ENCODE data around the gene CPSF4.

DNA sequence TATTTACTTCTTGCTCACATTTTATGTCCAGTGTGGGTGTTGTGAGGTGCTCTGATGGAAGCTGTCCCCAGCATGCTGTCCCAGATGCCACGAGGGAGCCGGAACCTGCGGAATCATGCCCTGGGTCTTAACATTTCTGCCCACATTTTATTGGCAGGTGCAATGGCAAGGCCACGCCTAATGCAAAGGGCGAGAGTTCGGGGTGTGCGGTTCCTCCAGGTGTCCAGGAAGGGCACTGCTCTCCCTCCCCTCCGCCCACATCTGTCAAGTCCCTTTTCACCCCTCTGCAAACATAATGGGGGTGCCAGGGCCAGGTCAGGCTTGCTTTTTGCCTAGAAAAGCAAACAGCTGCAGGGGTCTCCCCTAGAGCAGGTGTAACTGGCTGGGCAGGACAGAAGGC, 46.7 kb upstream of the CPSF4 start:
- TF ChIP-seq RAD21 (IDR thresholded peaks at IDR 0.05; ENCODE audit: low read depth) (no peak), YY1 (IDR thresholded peaks at IDR 0.05; ENCODE audit: low read depth) (no peak), MAX (IDR thresholded peaks at IDR 0.05) (no peak), REST (IDR thresholded peaks at IDR 0.05; ENCODE audit: low read depth) (no peak), FOXM1 (IDR thresholded peaks at IDR 0.05; ENCODE audit: borderline replicate concordance, low read depth) (no peak), TEAD4 (IDR thresholded peaks at IDR 0.05) (no peak), TAF1 (IDR thresholded peaks at IDR 0.05; ENCODE audit: low read depth) (no peak), CREB1 (IDR thresholded peaks at IDR 0.05; ENCODE audit: low read depth) (no peak), EP300 (IDR thresholded peaks at IDR 0.05; ENCODE audit: borderline replicate concordance) (no peak), TCF12 (IDR thresholded peaks at IDR 0.05; ENCODE audit: low read depth) (no peak)
- TF ChIP-seq, protein P1, sequence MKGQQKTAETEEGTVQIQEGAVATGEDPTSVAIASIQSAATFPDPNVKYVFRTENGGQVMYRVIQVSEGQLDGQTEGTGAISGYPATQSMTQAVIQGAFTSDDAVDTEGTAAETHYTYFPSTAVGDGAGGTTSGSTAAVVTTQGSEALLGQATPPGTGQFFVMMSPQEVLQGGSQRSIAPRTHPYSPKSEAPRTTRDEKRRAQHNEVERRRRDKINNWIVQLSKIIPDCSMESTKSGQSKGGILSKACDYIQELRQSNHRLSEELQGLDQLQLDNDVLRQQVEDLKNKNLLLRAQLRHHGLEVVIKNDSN (IDR thresholded peaks at IDR 0.05): no peak
